Ovary (tissue), 9 donors: ENCODE data around the gene KRT80. TPM values are rescaled to one million over a fixed set of nuclear protein-coding genes. Genes with fewer than 3 reads are reported as not detected.

ENCODE experiments used
- DNase-seq, 5 donors: peaks; one replicate each; pipeline ENCODE4 v3.0.0-alpha.2; 2019 to 2020
- H3K27ac ChIP-seq, 2 donors: fragments of 200-600 bp; one replicate each; pipeline versions ENCODE4 v1.5.1 to v1.8.0; 2019 to 2022
- H3K27me3 ChIP-seq: fragments of 200-600 bp; one replicate; pipeline ENCODE4 v1.8.0; 2022
- H3K36me3 ChIP-seq: fragments of 200-600 bp; sonication (generic); one replicate; pipeline ENCODE4 v1.5.1; 2019
- H3K4me1 ChIP-seq: one replicate; pipeline ENCODE4 v1.8.1; 2013; ENCODE audit warnings: mild to moderate bottlenecking, moderate library complexity; ENCODE audit not compliant: insufficient read depth
- H3K4me3 ChIP-seq: fragments of 200-600 bp; sonication (generic); one replicate; pipeline ENCODE4 v1.5.1; 2017
- H3K9me3 ChIP-seq, 2 donors: fragments of 200-600 bp in 1 of 2; sonication (generic) in 1 of 2; one replicate each; pipeline versions ENCODE4 v1.5.1 to v1.8.1; 2013 to 2019; ENCODE audit warnings: mild to moderate bottlenecking in 1 of 2, moderate library complexity in 1 of 2
- CTCF ChIP-seq, 3 donors: fragments of 450-650 bp in 2 of 3; fragments of 200-600 bp in 1 of 3; IDR thresholded peaks; one replicate each; pipeline versions ENCODE4 v1.5.1 to v1.8.0; 2016 to 2022; ENCODE audit warnings: antibody characterized with exemption in 3 of 3, mild to moderate bottlenecking in 1 of 3
- EP300 ChIP-seq: sonication (generic); formaldehyde crosslinking; IDR thresholded peaks from one replicate; pipeline ENCODE4 v1.6.1; 2017; ENCODE audit warnings: antibody characterized with exemption
- POLR2A ChIP-seq: fragments of 450-650 bp; IDR thresholded peaks from one replicate; pipeline ENCODE4 v1.6.1; 2017; ENCODE audit warnings: antibody characterized with exemption, mild to moderate bottlenecking, moderate library complexity
- WGBS, 3 donors: extraction: QIAGEN DNeasy Blood & Tissue Kit in 1 of 3; methylation state at CpG; one replicate each; pipeline versions ENCODE4 v1.1.5 to v1.1.7; 2013 to 2017; 5-methylcytosine and 5-hydroxymethylcytosine counted together
- intact Hi-C, 4 donors: fragments of 100-400 bp; cut with DNase I; formaldehyde crosslinking; loops; one replicate each; pipeline versions ENCODE4 v1.11.0 to v1.15.1; 2022 to 2023
- polyA plus RNA-seq, 2 donors: library from polyadenylated mRNA; stranded (reverse); fragments of 200-250 nt in 1 of 2; fragments of 350-450 nt in 1 of 2; fragmentation: Illumina TruSeq in 1 of 2; extraction: RNeasy Lipid Tissue Mini Kit (QIAGEN cat#74804) in 1 of 2; gene quantifications; one replicate each; pipeline ENCODE4 v1.2.3, GENCODE V29; 2013 to 2014
- total RNA-seq, 7 donors: library from RNA; depleted of rRNA in 2 of 7; stranded (reverse); fragments of >200 nt in 2 of 7; fragmentation: NEBNext Ultra II Directional in 3 of 7; extraction: Animal tissue kit (Norgen Biotek cat#: 25700) in 3 of 7; gene quantifications; one replicate each; pipeline versions ENCODE4 v1.1.0 to v1.2.4, GENCODE V29; 2016 to 2023
- donor health status: DM: no; HTN: no; CAD: no; lungs with moderate emphysema.
- donor health status: DM: no; HTN: no; CAD: no.
- donor health status: Bipolar disorder and iron deficiency.
- donor health status: DM: yes; HTN: yes; CAD: no.
- donor health status: DM: no; HTN: no; CAD: no.
- donor health status: DM: yes; HTN: yes; CAD: no.

The KRT80 gene
- total and polyA plus RNA-seq, 9 donors: 0.05 to 13.2 (median 0.99) TPM; not detected in 1

DNA sequence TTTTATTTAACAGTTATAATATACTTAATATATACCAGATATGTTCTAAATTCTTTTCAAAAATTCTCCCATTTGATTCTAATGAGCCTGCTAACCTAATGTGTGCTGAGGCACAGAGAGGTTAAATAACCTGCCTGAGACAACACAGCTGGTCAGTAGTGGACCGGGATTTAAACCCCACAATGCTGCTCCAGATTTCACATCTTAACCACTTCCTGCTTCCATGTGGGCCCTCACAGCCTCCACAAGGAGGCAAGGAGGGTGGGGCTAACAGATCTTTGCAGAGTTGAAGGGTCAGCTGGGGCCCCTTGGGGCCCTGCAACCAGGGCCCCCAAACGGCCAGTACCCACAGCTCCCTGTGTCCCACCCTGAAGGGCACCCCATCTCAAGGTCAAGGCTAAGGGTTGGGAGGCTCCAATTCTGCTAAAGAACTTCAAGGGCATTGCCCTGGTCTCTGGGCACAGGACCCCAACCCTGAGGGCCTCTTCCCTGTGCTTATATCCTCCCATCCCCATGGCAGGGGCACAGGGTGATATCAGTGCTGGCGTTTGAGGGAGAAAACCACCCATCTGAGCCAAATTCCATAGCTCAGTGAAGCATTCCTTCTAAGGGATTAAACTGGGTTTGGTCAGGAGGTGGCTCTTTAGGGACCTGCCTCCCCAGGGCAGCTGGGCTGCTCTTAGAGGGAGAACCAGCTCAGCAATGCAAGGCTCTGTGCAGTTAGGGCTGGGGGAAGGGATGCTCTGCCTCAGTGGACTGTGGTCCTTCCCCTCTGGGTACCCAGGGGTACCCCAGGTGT is 2.2 kb downstream of the KRT80 start:
- intact Hi-C loops: no loop called here
- TF ChIP-seq POLR2A (no peak), CTCF (IDR thresholded peaks at IDR 0.05) (no peak), EP300 (no peak)
- DNase-seq: no peak
- WGBS, 3 donors: 21 to 43% (median 23%) methylated on average over 3 of the region's 3 CpGs
- no peaks in the 10 kb centered on the region for H3K9me3 ChIP-seq
- no peak overlapping the region for H3K4me3 ChIP-seq
- no peaks in the 10 kb centered on the region for H3K36me3 ChIP-seq
- peaks cover 21% of the 10 kb centered on the region for H3K4me1 ChIP-seq
- H3K27me3 ChIP-seq: no peaks in the 10 kb centered on the region
- no peak overlapping the region for H3K27ac ChIP-seq

GRCh38 chr12:52188658-52189057 is 3.2 kb downstream of the KRT80 start:
- Histone ChIP-seq H3K27ac (no peak overlapping the region), H3K4me1 (peaks cover 20% of the 10 kb centered on the region), H3K9me3 (no peaks in the 10 kb centered on the region), H3K36me3 (no peaks in the 10 kb centered on the region), H3K4me3 (no peak overlapping the region), H3K27me3 (no peaks in the 10 kb centered on the region)
- intact Hi-C loops: no loop called here
- WGBS, 3 donors: 90 to 97% (median 92%) methylated on average over 7 of the region's 7 CpGs
- TF ChIP-seq CTCF (IDR thresholded peaks at IDR 0.05) (no peak), EP300 (no peak), POLR2A (no peak)
- no peak for DNase-seq

DNA sequence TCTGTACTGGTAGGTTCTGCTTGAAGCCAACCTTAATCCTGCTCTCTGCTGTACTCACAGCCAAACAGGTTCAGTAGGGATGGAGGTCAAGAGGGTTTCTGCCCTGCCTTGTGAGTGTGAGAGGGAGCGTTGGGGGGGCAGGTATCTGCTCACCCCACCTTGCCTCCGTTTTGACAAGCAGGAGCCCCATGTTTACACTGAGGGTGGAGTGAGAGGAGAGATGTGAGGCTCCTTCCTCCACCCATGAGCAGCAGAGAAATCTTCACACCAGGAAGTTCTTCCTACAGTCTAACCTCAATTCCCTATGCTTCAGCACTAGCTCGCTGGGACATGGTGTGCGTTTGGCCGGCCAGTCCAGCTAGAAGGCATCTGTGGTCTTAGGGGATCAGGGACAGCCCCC is 4.2 kb downstream of the KRT80 start:
- no peak overlapping the region for H3K4me3 ChIP-seq
- no peaks in the 10 kb centered on the region for H3K27me3 ChIP-seq
- no peak for DNase-seq
- no peaks in the 10 kb centered on the region for H3K36me3 ChIP-seq
- H3K9me3 ChIP-seq: no peaks in the 10 kb centered on the region
- intact Hi-C loops: no loop called here
- WGBS, 3 donors: 91 to 98% (median 93%) methylated on average over 5 of the region's 5 CpGs
- H3K27ac ChIP-seq: no peak overlapping the region
- peaks cover 10% of the 10 kb centered on the region for H3K4me1 ChIP-seq
- TF ChIP-seq POLR2A (no peak), EP300 (no peak), CTCF (IDR thresholded peaks at IDR 0.05) (no peak)

DNA sequence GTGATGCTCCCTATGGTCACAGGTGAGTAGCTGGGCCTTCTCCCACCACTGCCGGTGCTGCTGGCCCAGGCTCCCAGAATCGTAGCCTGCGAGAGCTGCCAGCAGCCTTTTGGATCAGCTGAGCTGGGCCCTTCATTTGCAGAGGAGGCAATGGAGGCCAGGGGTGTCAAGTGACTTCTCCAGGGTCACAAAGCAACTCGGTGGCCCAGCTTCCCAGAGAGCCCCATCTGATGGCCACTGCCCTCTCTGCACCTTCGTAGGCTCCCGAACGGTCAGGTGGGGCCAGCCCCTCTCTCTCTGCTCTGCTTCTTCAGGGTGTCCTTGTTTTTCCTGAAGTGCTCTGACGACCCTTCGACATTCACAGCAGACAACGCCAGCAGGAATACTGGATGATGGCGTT is 4.6 kb downstream of the KRT80 start:
- WGBS, 3 donors: 87 to 92% (median 91%) methylated on average over 9 to 11 of the region's 11 CpGs
- Histone ChIP-seq H3K27ac (no peak overlapping the region), H3K4me3 (no peak overlapping the region), H3K27me3 (no peaks in the 10 kb centered on the region), H3K36me3 (no peaks in the 10 kb centered on the region), H3K9me3 (no peaks in the 10 kb centered on the region), H3K4me1 (peaks cover 7% of the 10 kb centered on the region)
- intact Hi-C loops: no loop called here
- no peak for DNase-seq
- TF ChIP-seq CTCF (IDR thresholded peaks at IDR 0.05) (no peak), EP300 (no peak)
